HG02588 (cell line): Measurements from ENCODE around the gene PAX6.

Source experiments
- ATAC-seq: cut with Tn5 transposase; IDR thresholded peaks from one replicate; pipeline ENCODE4 v1.9.1; 2021; ENCODE audit warnings: mild to moderate bottlenecking, moderate library complexity; ENCODE audit not compliant: unreplicated experiment

The PAX6 gene

DNA sequence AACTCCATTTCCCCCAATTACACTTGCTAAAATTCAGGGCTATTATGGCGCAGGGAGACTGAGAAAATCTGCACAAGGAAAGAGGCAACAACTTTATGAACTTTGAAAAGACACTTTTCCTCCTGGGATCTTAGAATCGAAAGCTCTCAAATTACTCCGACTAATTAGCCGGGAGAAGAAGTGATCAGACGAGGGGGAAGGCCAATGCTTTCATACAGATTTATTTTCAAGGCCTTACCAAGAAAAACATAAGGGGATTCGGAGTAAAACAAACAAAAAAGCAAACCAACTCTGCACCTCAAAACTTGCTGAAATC is 1.6 kb downstream of the PAX6 start:
- ATAC-seq: no peak

DNA sequence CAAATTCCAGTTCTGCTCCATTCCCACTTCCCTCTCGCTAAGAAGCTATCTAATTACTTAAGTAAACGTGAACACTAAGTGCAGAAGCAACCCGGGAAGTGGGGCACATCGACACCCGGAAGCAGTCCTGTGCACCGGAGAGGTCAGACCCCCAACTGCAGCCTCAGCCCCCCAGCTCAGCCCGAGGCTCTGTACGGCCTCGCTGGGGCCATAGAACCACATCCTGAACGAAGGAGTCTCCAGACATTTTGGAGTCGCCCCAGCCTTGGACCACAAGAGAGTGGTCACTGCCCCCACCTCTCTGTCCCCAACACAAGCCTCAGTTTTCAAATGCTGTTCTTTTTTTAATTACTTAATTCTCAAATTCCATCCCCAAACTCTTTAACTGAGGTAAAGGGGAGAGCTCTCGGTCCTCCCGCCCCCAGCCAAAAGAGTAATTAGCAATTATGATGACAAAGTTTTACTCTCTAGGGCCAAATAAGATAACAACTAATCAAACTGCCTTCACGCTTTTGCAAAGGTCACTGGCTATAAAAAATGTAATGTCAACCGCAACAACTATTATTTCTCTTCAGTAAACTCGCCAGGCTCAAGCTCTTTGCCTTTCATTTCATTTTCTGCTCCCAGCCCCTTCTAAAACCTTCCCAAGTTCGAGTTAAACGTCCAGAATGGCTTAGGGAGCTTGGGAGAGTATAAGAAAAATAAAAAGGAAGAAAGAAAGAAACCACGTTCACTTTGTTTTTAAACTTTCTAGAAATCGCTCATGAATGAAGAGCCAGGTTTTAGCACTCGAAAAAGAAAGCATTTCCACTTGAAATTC is 2.2 kb downstream of the PAX6 start:
- ATAC-seq: no peak

DNA sequence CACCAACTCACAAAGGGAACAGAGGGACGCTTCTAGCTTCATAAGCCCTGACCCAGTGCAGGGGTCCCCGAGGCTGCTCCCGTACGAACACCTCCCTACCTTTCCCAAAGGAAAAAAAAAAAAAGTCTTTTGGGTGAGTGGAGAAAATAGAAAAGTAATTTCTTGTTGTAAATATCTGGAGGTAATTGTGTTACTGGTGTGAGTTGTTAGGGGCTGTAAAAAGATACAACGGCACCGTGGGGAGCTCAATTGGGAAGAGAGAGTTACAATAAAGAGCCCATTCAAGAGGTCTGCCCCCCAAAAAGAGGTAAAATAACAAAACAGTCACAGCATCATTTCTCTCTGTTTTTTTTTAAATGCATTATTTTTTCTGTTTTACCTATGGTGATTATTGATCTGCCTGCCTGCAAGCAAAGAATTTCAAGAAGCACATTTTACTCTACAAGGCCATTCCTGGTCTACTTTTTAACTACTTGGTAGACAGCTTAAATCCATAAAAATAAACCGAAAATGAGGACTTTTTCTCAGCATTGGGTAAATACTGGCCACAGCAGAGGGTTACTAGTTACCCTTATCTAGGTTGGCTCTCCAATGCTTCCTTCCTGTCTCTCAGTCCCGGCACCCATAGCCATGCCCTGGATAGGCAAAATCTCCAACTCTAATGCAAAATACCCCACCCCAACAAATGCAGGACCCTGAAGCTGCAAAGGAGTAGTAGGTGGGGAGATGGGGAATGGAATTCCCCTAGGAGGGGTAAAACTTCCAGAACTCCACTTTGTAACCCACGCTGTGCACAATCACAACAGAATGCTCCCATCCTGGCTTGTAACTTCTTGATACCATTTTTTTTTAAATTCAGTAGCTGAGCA is 3.1 kb downstream of the PAX6 start:
- no peak for ATAC-seq

DNA sequence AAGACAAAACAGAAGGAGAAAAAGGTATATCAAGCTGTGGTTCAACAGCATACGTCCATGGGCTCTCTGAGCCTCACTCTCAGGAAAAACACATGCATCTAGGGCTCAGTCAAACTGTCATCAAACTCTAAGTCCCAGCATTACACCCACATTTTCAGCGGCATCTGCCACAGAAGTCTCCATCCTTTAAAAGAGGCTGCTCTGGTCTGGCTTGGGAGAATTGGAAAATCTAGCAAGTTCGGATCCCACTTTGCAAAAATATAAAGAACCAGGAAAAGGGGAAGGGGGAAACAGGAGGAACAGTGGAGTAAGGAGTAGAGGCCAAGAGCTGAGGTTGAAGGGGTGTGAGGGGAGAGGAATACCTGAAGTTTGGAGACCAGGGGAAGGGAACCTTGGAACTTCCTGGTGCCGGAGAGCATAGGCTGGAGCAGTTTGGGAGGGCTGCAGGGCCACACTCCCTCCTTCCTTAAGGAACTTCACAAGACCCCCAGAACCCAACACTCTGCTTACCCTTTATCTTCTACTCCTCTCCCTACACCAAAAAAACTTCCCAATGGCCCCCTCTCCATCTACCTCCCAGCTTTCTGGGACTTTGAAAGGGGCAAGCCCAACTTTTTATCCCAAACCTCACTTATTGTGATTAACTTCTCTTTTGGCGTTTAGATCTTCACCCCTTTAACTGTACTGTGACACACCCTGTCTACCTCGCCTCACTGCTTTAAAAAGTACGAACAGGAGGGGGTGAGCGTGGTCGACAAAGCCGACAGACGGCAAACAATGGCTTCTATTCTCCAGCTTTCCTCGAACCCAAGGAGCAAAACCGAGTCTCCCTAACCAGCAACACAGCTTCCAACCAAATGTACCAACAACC is 4.0 kb downstream of the PAX6 start:
- no peak for ATAC-seq

DNA sequence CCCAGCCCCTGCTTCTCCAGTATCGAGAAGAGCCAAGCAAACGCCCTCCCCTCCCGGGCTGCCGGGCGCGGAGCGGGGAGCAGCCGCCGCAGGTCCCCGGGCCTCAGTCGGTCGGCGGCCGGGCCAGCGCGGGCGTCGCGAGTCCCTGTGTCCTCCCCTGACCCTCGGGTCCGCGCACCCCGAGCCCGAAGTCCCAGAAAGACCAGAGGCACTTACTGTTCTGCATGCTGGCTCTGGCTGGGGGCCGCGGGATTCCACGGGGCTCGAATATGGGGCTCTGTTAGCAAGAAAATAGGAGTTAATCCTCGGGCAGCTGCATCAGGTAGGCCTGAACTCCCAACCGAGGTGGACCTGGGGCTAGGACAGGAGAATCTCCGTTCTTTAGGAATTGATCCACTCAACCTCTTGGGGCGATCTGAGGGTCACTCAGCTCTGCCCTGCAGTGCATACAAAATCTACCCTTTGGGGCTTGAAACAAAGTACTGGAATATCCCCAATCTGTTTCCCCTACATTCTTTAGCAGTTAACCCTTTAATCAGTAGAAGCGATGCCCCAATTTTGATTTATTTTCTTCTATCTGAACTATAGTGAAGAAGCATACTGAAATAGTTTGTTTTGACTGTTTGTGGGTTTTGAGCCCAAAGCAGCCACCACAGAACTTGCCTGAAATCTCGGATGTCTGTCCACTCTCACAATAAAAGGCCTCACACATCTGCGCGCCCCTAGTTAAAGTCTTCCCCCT is 4.8 kb downstream of the PAX6 start:
- no peak for ATAC-seq

DNA sequence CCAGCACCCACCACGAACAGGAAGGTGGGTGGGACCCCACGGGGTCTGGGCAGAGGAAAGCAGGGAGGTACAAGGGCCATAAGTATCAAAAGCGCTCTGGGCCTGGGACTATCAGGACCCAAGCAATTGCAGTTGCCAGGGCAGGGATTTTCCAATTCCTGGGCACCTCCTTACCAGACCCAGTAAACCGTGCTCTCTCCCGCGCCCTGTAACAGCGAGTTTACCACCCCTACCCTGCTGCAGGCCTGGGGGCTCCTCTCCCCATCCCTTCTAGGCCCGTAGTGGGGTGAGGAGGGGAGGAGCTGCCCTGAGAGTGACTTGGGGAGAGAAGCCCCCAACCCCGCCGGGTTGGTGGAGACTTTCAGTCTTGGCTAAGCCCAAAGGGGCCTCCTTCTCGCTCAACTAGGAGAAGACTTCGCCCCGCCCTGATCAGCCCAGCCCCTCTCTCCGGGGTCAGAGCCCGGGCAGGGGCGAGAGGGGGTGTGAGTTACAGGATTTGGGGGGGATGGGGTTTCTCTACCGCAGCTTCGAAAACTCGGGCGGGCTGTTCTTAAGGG is 5.4 kb downstream of the PAX6 start:
- ATAC-seq: no peak

DNA sequence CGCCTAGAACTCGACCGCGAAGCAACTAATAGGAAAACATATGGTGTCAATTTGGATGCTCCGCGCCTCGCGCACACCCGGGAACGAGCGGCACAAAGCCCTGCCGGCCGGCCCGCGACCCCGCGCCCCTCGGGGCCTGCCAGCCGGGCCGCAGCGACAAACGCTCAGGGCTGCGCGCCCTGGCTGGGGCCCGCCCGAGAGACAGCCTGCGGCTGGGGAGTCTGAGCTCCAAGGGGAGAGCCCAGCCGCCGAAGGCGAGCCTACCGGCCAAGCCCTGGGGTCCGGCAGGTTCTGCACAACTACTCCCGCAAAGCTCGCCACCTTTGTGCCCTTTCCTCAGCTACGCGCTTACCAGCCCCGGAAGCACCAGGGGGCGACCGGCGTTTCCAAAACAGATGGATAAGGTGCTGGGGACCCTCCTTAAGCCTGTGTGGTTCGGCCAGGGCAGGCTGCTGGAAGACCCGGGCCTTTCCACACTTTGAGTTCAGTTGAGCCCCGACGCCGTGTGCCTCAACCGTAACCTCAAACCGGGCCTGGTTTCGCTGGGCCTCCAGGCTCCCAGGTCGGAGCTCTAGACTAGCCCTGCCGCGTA is 6.0 kb downstream of the PAX6 start:
- no peak for ATAC-seq

DNA sequence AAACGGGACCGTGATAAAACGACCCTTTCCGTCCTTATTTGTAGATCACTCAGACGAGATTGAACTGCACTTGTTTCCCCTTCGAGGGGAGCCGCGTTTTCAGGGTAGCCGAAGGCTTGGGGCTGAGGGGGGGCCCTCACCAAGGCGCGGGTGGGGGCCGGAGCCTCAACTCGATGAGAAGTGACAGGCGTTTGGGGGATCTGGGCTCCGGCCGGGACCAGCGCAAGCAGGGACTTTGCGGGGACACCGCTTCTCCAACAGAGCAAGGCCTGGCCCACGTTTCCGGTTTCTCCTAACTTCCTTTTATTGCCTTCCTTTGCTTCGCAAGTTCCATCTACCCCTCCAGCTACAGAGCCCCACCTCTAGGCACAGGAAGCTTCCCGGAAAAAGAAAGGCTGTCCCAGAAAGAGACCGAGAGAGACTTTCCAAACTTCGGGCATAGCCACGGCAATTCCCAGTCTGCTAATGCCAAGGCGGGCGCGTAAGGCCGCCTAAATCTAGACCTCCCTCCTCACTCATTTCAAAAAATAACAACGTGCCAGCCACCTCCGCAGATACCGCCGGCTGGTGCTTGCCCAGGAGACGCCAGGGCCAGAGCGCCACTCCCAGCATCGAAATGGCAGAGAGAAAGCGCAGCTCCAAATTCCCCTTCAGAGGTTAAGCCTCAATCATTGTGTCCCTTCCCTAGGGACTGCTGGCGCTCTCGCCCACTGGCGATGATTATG is 6.6 kb downstream of the PAX6 start:
- peak; percentile 34 for ATAC-seq

DNA sequence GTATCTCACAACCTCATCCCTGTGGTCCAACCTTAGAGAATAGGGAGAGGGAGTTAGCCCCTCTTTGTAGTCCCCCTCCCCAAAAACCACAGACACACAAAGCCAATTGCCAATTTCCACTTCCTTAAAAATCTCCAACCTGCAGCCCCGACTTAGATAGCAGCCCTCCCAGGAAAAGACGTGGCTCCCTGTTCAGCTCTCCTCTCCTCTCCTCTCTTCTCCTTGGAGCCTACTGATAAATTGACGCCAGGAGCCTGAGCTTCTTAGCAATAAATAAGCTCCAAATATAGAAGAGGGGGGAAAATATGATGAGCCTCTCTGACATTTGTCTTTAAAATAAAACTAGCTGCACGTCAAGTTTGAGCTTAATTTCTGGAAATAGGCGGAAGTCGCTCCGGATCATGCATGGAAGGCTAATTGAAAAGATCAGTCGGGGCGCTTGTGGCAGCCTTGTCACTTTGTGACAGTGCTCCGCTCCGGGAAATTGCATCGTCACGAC is 7.3 kb downstream of the PAX6 start:
- ATAC-seq: no peak

DNA sequence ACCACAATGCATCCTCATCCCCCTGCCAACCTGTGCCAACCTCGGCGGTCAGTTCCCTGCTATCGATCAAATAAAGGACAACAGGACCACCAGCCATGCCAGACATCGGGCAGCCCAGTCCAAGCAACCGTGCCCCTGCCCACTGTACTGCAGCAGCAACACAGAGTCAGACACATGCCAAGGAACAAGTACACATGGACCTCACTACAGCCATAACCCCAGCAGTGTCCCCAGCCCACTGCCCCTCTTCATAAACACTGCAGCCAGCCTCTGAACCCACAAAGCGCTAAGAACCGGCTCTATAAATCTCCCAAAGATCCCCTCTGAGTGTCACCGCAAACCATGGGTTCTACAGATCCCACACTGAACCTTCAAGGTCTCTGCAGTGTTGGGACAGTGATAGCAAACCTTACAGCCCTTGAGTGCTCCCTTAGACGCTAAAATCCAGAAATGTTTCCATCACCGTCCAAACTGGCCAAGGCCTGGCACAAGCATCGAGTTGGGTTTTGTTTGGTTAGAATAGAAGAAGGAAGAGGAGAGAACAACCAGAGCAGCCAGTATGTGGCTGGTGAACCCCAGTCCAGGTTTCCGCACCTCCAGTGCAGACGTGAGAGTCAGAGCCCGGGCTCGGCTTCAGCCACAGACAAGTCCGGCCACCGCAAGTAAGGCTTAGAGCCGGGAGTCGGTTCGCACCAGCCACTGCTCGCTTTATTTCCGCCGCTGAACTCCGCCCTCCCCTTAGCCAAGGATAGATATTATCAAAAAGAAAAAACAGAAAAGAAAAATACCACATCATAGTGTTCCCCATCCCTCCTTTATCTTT is 7.9 kb downstream of the PAX6 start:
- no peak for ATAC-seq

DNA sequence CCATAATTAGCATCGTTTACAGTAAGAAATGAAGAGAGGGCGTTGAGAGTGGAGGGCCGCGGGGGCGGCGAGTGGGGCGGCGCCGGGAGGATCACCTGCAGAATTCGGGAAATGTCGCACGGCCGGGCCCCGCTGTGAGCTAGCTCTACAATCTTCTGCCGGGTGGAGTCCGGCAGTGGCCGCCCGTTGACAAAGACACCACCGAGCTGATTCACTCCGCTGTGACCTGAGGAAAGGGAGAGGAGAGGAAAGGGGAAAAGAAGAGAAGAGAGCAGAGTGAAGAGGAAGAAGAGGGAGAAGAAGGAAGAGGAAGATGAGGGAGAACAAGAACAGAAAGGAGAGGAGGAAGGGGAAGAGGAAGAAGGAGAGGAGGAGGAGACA is 8.5 kb downstream of the PAX6 start:
- no peak for ATAC-seq

DNA sequence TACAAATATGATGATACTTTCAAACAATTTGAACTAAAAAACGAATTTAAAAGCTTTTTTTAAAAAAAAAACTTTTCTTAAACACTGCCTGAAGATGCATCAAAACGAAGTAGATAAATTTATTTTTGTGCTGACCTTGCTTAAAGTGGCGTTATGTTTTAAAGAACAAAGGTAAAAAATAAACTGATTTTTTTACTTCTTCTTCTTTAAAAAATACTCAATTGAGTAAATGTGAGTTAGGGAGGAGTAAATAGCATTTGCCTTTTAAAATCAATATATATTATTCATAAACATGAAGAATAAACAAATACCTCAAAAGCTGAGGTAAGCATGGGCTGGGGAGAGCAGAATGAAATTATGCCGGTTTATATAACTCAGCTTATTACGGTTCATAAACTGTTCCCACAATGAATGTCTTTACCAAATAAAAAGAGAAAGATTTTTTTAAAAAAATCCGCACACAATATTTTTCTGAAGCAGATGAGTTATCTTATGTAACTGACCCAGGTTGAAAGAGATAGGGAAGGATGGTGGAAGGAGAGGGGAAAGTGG is 9.0 kb downstream of the PAX6 start:
- ATAC-seq: no peak

DNA sequence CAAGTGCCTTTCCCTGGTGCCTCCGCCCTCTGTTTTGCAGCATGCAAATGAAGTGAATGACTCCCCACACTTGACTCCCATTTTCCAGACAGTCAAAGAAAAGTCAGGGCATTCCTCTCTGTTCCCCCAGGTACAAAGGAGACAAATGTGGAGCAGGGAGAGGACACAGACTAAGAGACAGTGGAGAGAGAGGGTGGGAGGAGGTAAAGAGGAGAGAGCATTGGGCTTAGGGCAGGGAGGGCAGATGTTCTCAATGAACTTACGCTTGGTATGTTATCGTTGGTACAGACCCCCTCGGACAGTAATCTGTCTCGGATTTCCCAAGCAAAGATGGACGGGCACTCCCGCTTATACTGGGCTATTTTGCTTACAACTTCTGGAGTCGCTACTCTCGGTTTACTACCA is 9.8 kb downstream of the PAX6 start:
- no peak for ATAC-seq

DNA sequence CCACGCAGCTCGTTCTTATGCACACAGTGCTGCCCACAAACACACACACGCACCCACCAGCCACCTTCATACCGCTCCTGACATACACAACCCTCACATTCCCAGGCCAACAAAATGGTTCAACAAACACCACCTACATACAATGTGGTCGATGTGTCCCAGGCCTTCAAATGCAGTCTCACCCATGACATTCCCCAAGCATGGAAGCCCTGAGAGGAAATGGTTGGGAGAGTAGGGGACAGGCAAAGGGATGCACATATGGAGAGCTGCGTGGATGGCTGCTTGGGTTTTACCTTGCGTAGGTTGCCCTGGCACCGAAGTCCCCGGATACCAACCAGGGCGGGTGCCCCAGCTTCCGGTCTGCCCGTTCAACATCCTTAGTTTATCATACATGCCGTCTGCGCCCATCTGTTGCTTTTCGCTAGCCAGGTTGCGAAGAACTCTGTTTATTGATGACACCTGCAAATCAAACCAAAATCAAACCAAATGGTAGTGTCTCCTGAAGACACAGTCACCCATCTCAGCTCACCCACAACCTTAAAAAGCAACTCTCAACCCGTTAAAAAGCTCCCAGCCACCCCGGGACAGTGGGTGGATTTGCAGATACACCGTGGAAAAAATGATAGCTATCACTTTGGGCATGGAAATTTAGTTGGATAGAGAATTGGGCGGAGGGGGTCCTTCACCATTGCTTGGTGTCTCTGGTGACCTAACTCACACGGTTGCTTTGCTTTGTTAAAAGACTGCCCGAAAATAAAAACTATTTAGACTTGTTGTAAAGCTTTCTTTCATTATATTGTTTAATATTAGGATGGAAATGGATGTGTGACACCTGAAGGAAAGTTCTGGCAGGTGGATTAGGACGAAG is 10.5 kb downstream of the PAX6 start:
- ATAC-seq: no peak

DNA sequence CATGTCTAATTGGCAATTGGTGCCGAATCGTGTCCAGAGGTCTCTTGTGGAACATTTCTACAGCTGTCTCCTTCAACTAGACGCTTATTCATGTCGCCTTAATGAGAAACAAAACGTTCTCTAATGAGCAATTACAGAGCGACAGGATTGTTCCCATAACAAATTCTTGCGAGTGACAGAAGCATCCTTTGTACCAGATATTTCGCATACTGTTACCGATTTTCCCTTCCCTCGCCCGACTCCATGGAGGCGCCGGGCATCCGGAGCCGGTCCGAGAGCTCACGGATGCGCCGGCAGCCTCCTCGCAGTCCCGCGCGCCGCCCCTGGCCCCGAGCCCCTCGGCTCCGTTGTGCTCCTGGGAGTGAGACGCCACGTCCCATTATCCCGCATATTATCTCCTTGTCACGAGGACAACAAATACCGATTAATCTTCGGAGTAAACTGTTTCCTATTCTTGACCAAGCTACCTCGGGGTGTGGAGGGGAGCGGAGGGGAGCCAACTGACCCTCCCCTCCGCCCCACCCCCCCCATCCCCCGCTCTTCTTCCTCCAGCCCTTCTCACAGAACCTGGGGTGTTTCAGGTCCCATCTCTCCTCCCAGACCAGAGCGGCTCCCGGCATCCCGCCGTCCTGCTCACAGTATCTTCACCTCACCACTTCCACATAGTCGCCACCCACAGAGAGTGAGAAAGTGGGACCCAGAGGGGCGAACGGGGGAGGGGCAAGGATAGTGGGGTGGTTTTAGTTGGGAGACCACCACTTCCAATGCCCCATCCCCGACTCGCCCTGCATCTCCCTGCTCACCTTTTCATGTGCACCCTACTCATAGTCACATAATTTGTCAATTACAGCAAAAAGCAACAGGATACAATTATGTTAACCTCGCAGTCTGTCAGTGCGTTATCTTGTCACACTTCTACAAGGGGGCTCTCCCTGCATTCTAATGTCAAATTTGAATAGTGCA is 11.4 kb downstream of the PAX6 start:
- no peak for ATAC-seq
